ENCODE results near the gene EEFSEC.

EEFSEC gene

GRCh38 chr3:128289534-128289933 lies 136.3 kb downstream of the EEFSEC start:
- H2BK120ac ChIP-seq (ENCODE audit: low read depth, low read length), result no peak overlapping the region
- H3K18ac ChIP-seq (ENCODE audit: low read length), result no peak overlapping the region
- no peak overlapping the region for H2AK5ac ChIP-seq (ENCODE audit: low read depth, low read length)
- H3K4me3 ChIP-seq (ENCODE audit: low read length in 2 of 2), result no peak overlapping the region
- H3K36me3 ChIP-seq (replicated peaks in 1 of 2; ENCODE audit: control insufficient read depth in 2 of 2, insufficient read depth in 2 of 2, low read length in 2 of 2), result no peaks in the 10 kb centered on the region
- no peak overlapping the region for H3K14ac ChIP-seq (ENCODE audit: low read length)
- no peak overlapping the region for H3K9ac ChIP-seq (ENCODE audit: low read depth, low read length, poor library complexity)
- H3K23ac ChIP-seq (ENCODE audit: low read depth, low read length, poor library complexity), result no peak overlapping the region
- H4K91ac ChIP-seq (ENCODE audit: low read depth, low read length, poor library complexity), result no peak overlapping the region
- no peak overlapping the region for H3K4ac ChIP-seq (ENCODE audit: low read length)
- no peak overlapping the region for H3K27ac ChIP-seq (replicated peaks; ENCODE audit: low read length)
- WGBS, 2 donors (ENCODE audit: extremely low coverage in 2 of 2, insufficient read length in 2 of 2, insufficient replicate concordance in 1 of 2), result no CpG with 5 or more reads among the region's 1 CpG
- no peak overlapping the region for H4K8ac ChIP-seq (ENCODE audit: low read depth, low read length)
- no peak overlapping the region for H2BK5ac ChIP-seq (ENCODE audit: low read length)
- no peak overlapping the region for H2BK15ac ChIP-seq (ENCODE audit: low read length)
- no peaks in the 10 kb centered on the region for H3K79me1 ChIP-seq (ENCODE audit: low read depth, low read length)
- no peak overlapping the region for H2BK12ac ChIP-seq (ENCODE audit: low read length)
- no peak for DNase-seq (ENCODE audit: low spot score)
- H3K4me2 ChIP-seq (ENCODE audit: insufficient read depth, low read length, poor library complexity, severe bottlenecking), result no peak overlapping the region
- H3K9me3 ChIP-seq (replicated peaks in 1 of 2; ENCODE audit: control insufficient read depth in 2 of 2, insufficient read depth in 1 of 2, low read depth in 1 of 2, low read length in 2 of 2), result no peaks in the 10 kb centered on the region
- H3K27me3 ChIP-seq (ENCODE audit: control insufficient read depth in 3 of 3, insufficient read depth in 3 of 3, low read depth in 1 of 3, low read length in 3 of 3), result no peaks in the 10 kb centered on the region
- H2AFZ ChIP-seq (ENCODE audit: low read length), result no peak overlapping the region
- H3K4me1 ChIP-seq (ENCODE audit: control insufficient read depth in 2 of 2, insufficient read depth in 1 of 2, low read depth in 1 of 2, low read length in 2 of 2), result no peaks in the 10 kb centered on the region

GRCh38 chr3:128290484-128290883 lies 137.2 kb downstream of the EEFSEC start:
- no peak for DNase-seq (ENCODE audit: low spot score)
- Histone ChIP-seq H2BK15ac (ENCODE audit: low read length) (no peak overlapping the region), H3K9ac (ENCODE audit: low read depth, low read length, poor library complexity) (no peak overlapping the region), H2BK120ac (ENCODE audit: low read depth, low read length) (no peak overlapping the region), H3K4ac (ENCODE audit: low read length) (no peak overlapping the region), H3K18ac (ENCODE audit: low read length) (no peak overlapping the region), H3K36me3 (replicated peaks in 1 of 2; ENCODE audit: control insufficient read depth in 2 of 2, insufficient read depth in 2 of 2, low read length in 2 of 2) (no peaks in the 10 kb centered on the region), H2AK5ac (ENCODE audit: low read depth, low read length) (no peak overlapping the region), H2AFZ (ENCODE audit: low read length) (no peak overlapping the region), H3K23ac (ENCODE audit: low read depth, low read length, poor library complexity) (no peak overlapping the region), H3K4me1 (ENCODE audit: control insufficient read depth in 2 of 2, insufficient read depth in 1 of 2, low read depth in 1 of 2, low read length in 2 of 2) (no peaks in the 10 kb centered on the region), H3K27ac (replicated peaks; ENCODE audit: low read length) (no peak overlapping the region), H3K14ac (ENCODE audit: low read length) (no peak overlapping the region), H3K9me3 (replicated peaks in 1 of 2; ENCODE audit: control insufficient read depth in 2 of 2, insufficient read depth in 1 of 2, low read depth in 1 of 2, low read length in 2 of 2) (no peaks in the 10 kb centered on the region), H4K91ac (ENCODE audit: low read depth, low read length, poor library complexity) (no peak overlapping the region), H4K8ac (ENCODE audit: low read depth, low read length) (no peak overlapping the region), H3K4me3 (ENCODE audit: low read length in 2 of 2) (no peak overlapping the region), H2BK12ac (ENCODE audit: low read length) (no peak overlapping the region), H3K4me2 (ENCODE audit: insufficient read depth, low read length, poor library complexity, severe bottlenecking) (no peak overlapping the region), H2BK5ac (ENCODE audit: low read length) (no peak overlapping the region), H3K27me3 (ENCODE audit: control insufficient read depth in 3 of 3, insufficient read depth in 3 of 3, low read depth in 1 of 3, low read length in 3 of 3) (no peaks in the 10 kb centered on the region), H3K79me1 (ENCODE audit: low read depth, low read length) (no peaks in the 10 kb centered on the region)
- WGBS, 2 donors (ENCODE audit: extremely low coverage in 2 of 2, insufficient read length in 2 of 2, insufficient replicate concordance in 1 of 2), result no CpG with 5 or more reads among the region's 3 CpGs

- Histone ChIP-seq H3K14ac (ENCODE audit: low read length) (no peak overlapping the region), H3K18ac (ENCODE audit: low read length) (no peak overlapping the region), H4K91ac (ENCODE audit: low read depth, low read length, poor library complexity) (no peak overlapping the region), H2BK12ac (ENCODE audit: low read length) (no peak overlapping the region), H3K36me3 (replicated peaks in 1 of 2; ENCODE audit: control insufficient read depth in 2 of 2, insufficient read depth in 2 of 2, low read length in 2 of 2) (no peaks in the 10 kb centered on the region), H2BK15ac (ENCODE audit: low read length) (no peak overlapping the region), H4K8ac (ENCODE audit: low read depth, low read length) (no peak overlapping the region), H2BK5ac (ENCODE audit: low read length) (no peak overlapping the region), H2BK120ac (ENCODE audit: low read depth, low read length) (no peak overlapping the region), H3K4me1 (ENCODE audit: control insufficient read depth in 2 of 2, insufficient read depth in 1 of 2, low read depth in 1 of 2, low read length in 2 of 2) (no peaks in the 10 kb centered on the region), H3K23ac (ENCODE audit: low read depth, low read length, poor library complexity) (no peak overlapping the region), H2AK5ac (ENCODE audit: low read depth, low read length) (no peak overlapping the region), H2AFZ (ENCODE audit: low read length) (no peak overlapping the region), H3K4me3 (ENCODE audit: low read length in 2 of 2) (no peak overlapping the region), H3K4ac (ENCODE audit: low read length) (no peak overlapping the region), H3K9ac (ENCODE audit: low read depth, low read length, poor library complexity) (no peak overlapping the region), H3K27ac (replicated peaks; ENCODE audit: low read length) (no peak overlapping the region), H3K79me1 (ENCODE audit: low read depth, low read length) (no peaks in the 10 kb centered on the region), H3K9me3 (replicated peaks in 1 of 2; ENCODE audit: control insufficient read depth in 2 of 2, insufficient read depth in 1 of 2, low read depth in 1 of 2, low read length in 2 of 2) (no peaks in the 10 kb centered on the region), H3K27me3 (ENCODE audit: control insufficient read depth in 3 of 3, insufficient read depth in 3 of 3, low read depth in 1 of 3, low read length in 3 of 3) (no peaks in the 10 kb centered on the region), H3K4me2 (ENCODE audit: insufficient read depth, low read length, poor library complexity, severe bottlenecking) (no peak overlapping the region)
- DNase-seq (ENCODE audit: low spot score), result no peak
- WGBS, 2 donors (ENCODE audit: extremely low coverage in 2 of 2, insufficient read length in 2 of 2, insufficient replicate concordance in 1 of 2), result no CpG with 5 or more reads among the region's 1 CpG
These were observed 140.6 kb downstream of the EEFSEC start for GRCh38 chr3:128293930-128294329.

GRCh38 chr3:128294999-128295468 lies 141.8 kb downstream of the EEFSEC start:
- whole genome bisulfite sequencing, 2 donors (ENCODE audit: extremely low coverage in 2 of 2, insufficient read length in 2 of 2, insufficient replicate concordance in 1 of 2), result no CpG with 5 or more reads among the region's 4 CpGs
- Histone ChIP-seq H2AK5ac (ENCODE audit: low read depth, low read length) (no peak overlapping the region), H3K14ac (ENCODE audit: low read length) (no peak overlapping the region), H3K27ac (replicated peaks; ENCODE audit: low read length) (no peak overlapping the region), H3K4me3 (ENCODE audit: low read length in 2 of 2) (no peak overlapping the region), H4K91ac (ENCODE audit: low read depth, low read length, poor library complexity) (no peak overlapping the region), H3K18ac (ENCODE audit: low read length) (no peak overlapping the region), H3K4ac (ENCODE audit: low read length) (no peak overlapping the region), H3K9ac (ENCODE audit: low read depth, low read length, poor library complexity) (peak overlapping the region; percentile 24), H3K4me1 (ENCODE audit: control insufficient read depth in 2 of 2, insufficient read depth in 1 of 2, low read depth in 1 of 2, low read length in 2 of 2) (no peaks in the 10 kb centered on the region), H3K79me1 (ENCODE audit: low read depth, low read length) (no peaks in the 10 kb centered on the region), H2BK15ac (ENCODE audit: low read length) (no peak overlapping the region), H2BK120ac (ENCODE audit: low read depth, low read length) (no peak overlapping the region), H3K4me2 (ENCODE audit: insufficient read depth, low read length, poor library complexity, severe bottlenecking) (no peak overlapping the region), H4K8ac (ENCODE audit: low read depth, low read length) (no peak overlapping the region), H3K27me3 (ENCODE audit: control insufficient read depth in 3 of 3, insufficient read depth in 3 of 3, low read depth in 1 of 3, low read length in 3 of 3) (no peaks in the 10 kb centered on the region), H3K23ac (ENCODE audit: low read depth, low read length, poor library complexity) (no peak overlapping the region), H2BK5ac (ENCODE audit: low read length) (no peak overlapping the region), H2AFZ (ENCODE audit: low read length) (no peak overlapping the region), H2BK12ac (ENCODE audit: low read length) (no peak overlapping the region), H3K9me3 (replicated peaks in 1 of 2; ENCODE audit: control insufficient read depth in 2 of 2, insufficient read depth in 1 of 2, low read depth in 1 of 2, low read length in 2 of 2) (no peaks in the 10 kb centered on the region), H3K36me3 (replicated peaks in 1 of 2; ENCODE audit: control insufficient read depth in 2 of 2, insufficient read depth in 2 of 2, low read length in 2 of 2) (no peaks in the 10 kb centered on the region)
- DNase-seq (ENCODE audit: low spot score), result no peak
